Melanocyte of skin (primary cell): ENCODE results near the gene NDFIP1. TPM values are rescaled to one million over a fixed set of nuclear protein-coding genes. Genes with fewer than 3 reads are reported as not detected.

Source experiments
- total RNA-seq, 2 donors: library from RNA; depleted of rRNA; stranded (reverse); fragments of >200 nt; gene quantifications; 2 replicates each; pipeline ENCODE4 v1.2.3, GENCODE V29; 2012

The NDFIP1 gene
- total RNA-seq, result 100 to 1,000 TPM; 101 TPM

DNA sequence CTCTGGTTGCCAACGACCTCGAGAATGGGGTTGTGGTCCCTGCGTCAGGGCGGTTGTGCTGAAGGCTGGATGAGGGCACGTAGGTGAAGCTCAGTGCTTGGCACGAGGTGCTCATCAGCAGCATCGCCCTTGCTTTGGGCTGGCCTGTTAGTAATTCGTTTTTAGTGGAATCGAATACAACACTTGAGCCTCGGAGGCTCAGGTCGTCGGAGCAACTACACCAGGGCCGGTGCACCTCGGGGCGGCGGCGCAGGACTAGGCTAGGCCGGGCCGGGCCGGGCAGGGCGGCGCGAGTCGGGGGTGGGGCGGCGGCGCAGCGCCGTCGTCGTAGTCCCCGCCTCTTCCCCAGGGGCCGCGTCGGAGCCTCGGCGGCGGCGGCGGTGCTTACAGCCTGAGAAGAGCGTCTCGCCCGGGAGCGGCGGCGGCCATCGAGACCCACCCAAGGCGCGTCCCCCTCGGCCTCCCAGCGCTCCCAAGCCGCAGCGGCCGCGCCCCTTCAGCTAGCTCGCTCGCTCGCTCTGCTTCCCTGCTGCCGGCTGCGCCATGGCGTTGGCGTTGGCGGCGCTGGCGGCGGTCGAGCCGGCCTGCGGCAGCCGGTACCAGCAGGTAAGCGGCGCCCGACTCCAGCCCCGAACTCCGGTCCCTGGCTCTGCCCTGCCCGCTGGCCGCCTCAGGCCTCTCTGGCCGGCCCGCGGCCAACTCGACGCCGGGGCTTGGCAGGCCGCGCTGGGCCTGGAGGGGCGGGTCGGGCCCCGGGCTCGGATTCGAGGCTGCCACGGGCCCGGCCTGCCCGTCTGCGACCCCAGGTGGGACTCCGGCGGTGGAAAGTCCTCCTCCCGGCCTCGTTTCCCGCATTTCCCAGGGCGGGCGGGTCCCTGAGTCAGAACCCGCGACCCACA, at the start of gene NDFIP1:
Gene NDFIP1 (plus strand): TSS at position 348 of the 899 bp plus-strand sequence. CDS start 196 bp downstream, at position 544.

Other genes with a start within 250 kb of the NDFIP1 start
- gene PCDH1, start 230.4 kb upstream of the NDFIP1 start, total RNA-seq, result under 1 TPM; 0.34 to 1.00 TPM
- gene DELE1, start 184.9 kb upstream of the NDFIP1 start, total RNA-seq, result 10 to 100 TPM; 34.3 to 37.9 TPM
- gene PCDH12, start 150.6 kb upstream of the NDFIP1 start, total RNA-seq, result under 1 TPM; under 0.01 to 0.33 TPM
- gene RNF14, start 139.7 kb upstream of the NDFIP1 start, total RNA-seq, result 100 to 1,000 TPM in 1 of 2 donors, 10 to 100 TPM in 1; 79.3 to 107 TPM
- gene GNPDA1, start 95.8 kb upstream of the NDFIP1 start, total RNA-seq, result 100 to 1,000 TPM in 1 of 2 donors, 10 to 100 TPM in 1; 77.4 to 159 TPM
- 10 to 100 TPM in 1 of 2 donors, 1 to 10 TPM in 1; 3.1 to 18.3 TPM for gene SPRY4, start 216.2 kb downstream of the NDFIP1 start, total RNA-seq